A172 (cell line): ENCODE results near the gene RBMS3. TPM values are rescaled to one million over a fixed set of nuclear protein-coding genes. Genes with fewer than 3 reads are reported as not detected.
A peak's percentile ranks its signal among the peaks of the same experiment; 100 is the strongest.

Experiments
- DNase-seq: peaks from one replicate; pipeline ENCODE4 v3.0.0-alpha.2; 2015; ENCODE audit warnings: low spot score
- total RNA-seq: library from RNA; depleted of rRNA; stranded (reverse); fragments of >200 nt; shearing (Covaris generic); gene quantifications from 2 replicates; pipeline ENCODE4 v1.2.3, GENCODE V29; 2014

The RBMS3 gene
- total RNA-seq, 1 experiment from 2014 or later, result 14.9 TPM

DNA sequence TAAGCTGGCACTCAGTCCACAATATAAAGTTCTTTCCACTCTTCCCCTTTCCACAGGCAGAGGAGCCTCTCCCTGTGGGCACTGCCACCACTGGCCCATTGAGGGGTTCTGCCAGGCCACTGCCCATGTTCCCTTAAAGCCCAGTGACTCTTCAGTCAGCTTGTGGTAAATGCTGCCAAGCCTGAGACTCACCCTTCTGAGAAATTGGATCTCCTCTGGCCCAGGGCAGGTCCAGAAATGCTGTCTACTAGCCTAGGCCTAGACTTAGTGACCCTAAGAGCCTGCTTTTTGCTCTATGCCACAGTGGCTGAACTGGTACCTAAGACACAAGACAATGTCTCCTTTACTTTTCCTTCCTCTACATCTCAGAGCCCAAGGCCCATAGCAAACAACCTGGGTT, 295.8 kb downstream of the RBMS3 start:
- DNase-seq, result no peak

DNA sequence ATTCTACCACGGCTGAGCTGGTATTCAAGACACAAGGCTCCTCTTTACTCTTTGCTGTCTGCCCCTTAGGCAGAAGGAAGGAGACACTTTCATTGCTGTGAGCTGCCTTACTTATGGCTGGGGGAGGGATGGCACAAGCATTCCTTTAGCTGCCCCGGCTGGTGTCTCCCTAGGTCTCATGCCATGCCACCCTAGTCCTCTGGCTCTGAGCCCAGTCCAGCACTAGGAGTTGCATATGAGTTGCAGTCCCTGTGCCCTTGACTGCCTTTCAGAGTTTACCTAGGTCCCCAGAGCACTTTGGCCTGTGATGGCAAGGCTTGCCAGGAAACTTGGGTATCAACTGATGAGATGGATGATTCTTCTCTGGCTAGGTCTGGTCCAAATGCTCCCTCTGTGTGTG, 296.4 kb downstream of the RBMS3 start:
- DNase-seq, result no peak

DNA sequence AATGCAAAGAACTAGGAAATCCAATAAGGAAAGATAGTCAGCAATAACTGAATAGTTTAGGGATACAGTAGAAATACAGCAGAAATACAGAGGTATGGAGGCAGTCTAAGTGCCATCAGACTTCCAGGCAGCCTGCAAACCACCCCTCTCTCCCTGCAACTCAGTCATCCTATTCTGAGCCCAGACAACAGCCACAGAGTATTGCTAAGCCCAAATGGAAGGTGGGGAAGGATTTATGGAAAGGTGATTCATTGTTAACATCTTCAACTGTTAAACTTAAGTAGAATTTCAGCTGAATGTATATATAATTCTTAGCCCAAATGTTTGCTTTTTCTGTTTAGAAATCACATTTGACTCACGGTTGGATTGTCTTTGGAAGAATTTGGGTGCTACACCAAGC, 300.4 kb downstream of the RBMS3 start:
- DNase-seq, result no peak

DNA sequence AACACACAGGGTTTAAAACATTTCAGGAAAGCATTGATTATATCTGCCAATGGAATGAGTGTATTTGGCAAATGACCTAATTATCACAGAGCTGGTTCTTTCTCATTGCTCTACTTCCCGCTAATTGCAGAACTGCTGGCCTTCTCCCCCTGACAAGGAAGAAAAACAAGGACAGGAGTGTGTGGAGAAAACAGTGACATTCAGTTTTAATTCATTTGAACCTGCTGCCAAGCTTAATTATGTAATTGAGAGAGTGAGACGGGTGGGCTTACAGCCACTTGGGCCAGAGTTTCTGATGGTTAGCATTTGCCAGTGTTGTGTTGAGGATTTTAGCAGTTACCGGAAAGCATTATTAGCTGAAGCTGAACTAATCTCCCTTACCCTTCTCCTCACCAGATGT, 301.4 kb downstream of the RBMS3 start:
- no peak for DNase-seq

DNA sequence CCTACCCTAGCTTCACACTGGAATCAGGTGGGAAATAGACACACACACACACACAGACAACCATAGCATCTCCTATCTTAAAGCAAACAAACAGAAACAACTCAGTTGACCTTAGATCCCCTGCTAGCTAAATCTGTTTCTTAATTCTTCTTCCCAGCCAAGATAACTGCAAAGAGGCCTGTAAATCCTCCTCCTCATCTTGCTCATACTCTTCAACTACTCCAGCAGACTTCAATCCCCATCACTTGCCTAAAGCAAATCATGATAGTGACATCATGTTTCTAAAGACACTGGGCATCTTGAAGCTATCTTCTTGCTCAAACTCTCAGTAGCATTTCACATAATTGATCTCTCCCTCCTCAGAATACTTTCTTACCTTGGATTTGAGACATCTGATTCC, 303.0 kb downstream of the RBMS3 start:
- no peak for DNase-seq

DNA sequence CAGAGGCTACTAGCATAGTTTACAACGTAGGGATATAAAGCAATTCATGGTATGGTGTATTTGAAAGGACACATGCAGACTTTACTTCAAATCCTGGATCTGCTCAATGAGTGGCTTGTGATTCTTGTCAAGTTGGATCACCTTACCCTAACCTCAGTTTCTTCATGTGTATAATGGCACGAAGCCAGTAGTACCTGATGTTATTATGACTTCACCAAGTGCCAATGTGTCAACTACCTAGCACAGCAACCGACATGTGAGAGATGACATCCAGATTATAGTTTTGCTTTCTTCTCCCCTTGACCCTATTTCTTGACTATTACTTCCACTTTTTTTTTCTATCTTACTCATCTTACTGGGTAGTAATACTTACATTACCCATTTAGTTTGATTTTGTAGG, 304.5 kb downstream of the RBMS3 start:
- no peak for DNase-seq

DNA sequence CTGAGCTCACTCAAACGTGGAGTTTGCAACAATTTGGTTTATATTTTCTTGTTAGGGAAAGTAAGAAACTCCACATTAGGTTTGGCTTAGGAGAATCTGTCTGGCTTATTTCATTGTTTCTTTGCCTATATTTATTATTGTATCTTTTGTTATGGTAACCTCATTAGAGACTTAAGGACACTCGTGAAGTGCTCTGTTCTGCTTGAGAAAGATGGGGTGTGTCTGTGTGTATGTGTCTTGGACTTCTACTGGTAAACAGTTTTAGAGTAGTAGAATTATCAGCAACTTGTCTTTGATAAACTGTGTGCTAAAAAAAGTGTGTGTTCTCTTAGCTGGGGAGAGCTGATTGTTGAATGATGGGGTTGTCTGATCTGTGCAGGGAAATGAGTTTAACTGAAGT, 306.5 kb downstream of the RBMS3 start:
- no peak for DNase-seq

DNA sequence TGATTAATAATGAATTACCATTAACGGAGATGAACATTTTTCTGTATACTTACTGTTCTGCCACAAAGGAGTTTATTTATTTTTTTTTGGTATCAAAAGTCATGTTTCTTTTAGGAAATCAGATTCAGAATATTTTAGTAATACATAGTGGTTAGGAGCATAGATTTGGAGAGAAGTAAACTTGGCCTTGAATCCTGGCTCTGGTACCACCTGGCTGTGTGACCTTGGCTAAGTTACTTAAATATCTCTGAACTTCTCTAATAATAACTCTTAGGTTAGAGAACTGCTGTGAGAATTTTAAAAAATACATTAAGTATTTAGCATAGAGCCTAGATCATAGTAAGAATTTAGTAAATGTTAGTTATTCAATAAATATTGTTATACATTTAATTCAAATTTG, 309.1 kb downstream of the RBMS3 start:
- no peak for DNase-seq

DNA sequence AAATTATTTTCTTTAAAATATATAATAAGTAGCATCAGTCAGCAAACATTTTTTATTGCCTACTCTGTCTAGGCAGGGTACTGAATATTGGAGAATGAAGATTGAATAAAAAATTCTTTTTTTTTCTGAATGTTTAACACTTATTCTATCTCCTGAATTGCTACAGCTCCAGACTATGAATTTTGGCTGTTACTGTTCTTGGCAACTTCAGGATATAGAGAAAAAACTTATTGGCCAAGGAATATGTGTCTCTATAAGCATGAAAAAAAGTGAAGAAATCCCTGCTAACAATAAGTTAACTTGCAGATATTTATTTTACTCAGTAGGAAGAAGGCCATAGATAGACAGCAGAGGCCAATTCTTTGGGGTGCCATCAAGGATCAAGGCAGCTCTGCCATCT, 309.6 kb downstream of the RBMS3 start:
- DNase-seq, result no peak

DNA sequence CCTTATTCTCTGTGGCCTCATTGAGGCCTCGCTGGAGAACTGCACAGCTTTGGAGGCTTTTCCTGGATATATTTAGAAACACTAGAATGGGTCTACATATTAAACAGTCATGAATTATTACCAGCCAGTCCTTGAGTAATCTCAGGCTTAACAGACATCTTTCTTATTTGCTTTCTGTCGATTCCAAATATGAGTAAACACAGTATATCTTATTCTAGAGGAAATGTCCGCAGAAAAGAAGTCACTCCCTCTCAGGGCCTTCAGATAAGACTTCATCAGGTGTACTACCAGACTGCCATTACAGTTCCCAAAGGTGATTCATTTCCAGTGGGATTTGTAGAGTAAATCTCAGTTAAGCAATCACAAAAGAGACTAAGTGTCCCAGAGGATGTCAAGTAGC, 310.7 kb downstream of the RBMS3 start:
- DNase-seq, result no peak

DNA sequence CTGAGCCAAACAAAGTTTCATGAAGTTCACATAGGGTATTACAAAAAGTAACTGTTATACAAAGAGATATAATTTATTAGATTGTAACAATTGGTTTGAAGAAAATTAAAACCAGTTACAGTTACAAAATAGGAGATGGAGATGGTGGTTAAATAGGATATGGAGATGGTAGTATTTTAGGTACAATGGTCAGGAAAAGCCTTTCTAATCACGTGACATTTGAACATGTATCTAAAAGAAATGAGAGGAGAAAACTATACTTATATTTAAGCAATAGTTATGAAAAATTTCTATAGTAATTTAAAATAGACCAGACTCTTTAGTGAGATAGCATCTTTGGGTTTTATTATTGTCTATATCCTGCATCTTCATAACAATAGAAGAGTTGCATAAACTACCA, 312.9 kb downstream of the RBMS3 start:
- no peak for DNase-seq

DNA sequence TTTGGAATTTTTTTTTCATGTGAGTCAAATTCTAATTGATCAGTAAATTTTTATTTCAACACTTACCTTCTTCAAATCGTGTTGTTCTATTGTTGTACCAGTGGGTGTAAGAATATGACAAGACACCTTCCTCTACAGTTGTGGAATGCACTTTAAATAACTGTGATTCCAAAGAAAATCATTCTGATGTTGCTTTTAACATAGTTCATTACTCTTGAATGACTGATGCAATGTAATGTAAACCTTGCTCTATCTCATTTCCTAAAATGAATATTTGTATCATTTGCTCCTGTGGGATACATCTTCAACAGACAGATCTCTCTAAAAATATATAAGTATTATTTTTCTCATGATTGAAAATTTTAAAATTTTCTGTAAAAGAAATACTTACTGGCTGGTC, 313.4 kb downstream of the RBMS3 start:
- DNase-seq, result no peak

DNA sequence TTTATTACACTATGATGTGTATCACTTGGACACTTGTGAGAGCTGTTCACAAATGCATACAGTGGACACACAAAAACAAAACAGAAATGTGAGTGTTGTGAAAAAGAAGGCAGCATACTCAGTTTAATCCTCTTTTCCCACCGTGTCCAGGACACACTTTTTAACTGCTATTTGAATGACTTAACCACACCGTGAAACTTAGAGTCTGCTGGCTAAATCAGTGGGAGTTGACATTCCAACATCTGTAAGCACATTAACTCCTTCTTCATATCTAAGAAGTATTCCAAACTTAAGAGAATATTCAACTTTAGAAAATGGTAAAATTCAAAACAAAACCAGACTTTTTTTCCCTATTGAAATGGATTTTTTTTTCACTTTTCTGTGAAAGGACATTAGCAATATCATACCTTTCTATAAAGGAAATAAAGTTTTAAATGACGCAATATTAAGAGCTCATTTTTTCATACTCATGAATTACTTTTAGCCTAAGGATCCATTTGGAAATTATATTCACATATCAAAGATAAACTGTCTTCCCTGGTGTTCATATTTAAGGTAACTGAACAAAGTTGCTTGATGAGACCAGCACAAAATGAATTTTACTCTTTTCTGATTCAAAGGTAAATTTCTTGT, 316.6 kb downstream of the RBMS3 start:
- no peak for DNase-seq

DNA sequence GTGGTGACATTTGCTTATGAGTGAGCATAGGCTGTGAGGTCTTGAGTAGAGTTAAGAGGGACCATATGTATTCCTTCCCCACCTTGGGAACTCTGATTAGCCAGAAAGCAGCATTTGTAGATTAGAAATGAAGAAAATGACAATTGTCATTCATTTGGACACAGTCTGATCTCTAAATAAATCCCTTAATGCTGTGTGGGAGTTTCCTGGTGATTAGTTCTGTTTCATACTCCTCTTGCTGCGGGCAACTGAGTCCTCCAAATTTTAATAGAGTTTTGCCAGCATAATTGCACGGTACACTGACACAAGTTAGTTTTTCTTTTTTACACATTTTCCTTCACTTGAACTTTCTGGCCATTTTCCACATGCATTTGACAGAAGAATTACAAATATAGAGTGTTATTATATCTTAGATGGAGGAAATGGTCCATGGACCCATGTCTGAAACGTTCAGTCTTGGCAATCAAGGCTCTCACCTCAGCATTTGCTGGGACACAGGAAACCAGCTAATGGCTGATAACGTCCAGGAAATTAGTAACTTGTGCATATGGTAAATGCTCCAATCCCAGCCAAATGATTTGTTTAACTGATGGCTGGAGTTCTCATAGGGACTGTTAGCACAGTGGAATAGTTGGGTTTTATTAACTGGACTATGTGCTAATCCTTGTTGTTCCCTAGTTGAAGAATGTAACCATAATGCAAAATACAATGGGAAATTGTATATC, 321.2 kb downstream of the RBMS3 start:
- no peak for DNase-seq

DNA sequence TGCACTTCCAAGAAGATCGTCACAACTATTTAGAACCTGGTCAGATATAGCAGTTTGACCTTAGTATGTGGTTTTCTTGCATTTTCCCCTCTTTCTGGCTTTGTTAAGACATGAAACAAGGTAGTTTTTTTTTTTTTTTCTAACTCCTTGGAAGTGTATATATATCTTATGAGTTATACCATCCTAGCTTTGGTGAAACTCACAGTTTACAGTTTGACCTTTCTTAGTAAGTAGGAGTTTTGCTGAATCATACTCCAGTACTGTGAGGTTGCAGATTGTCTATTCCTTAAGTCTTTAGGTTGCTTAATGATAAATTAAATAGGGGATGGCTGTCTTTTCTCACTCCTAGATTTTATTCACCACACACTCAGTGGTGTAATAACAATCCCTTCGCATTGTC, 325.0 kb downstream of the RBMS3 start:
- peak; percentile 31 for DNase-seq

DNA sequence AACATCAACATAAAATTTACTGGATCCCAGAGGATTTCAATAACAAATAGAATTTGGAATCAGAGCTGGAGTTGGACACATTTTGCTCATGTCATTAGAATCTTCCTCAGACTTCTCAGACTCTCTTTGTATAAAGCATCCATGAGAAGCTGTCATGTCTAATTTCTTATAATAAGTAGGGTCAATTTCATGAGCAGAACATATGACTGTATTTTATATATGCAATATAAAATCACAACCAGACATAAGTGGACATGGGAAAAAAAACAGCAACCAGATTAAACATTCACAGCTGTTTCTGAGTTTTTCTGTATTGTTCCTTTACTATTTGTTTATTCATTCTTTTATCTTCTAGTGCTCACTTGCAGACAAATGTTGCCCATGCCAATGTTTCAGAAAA, 325.5 kb downstream of the RBMS3 start:
- DNase-seq, result no peak

DNA sequence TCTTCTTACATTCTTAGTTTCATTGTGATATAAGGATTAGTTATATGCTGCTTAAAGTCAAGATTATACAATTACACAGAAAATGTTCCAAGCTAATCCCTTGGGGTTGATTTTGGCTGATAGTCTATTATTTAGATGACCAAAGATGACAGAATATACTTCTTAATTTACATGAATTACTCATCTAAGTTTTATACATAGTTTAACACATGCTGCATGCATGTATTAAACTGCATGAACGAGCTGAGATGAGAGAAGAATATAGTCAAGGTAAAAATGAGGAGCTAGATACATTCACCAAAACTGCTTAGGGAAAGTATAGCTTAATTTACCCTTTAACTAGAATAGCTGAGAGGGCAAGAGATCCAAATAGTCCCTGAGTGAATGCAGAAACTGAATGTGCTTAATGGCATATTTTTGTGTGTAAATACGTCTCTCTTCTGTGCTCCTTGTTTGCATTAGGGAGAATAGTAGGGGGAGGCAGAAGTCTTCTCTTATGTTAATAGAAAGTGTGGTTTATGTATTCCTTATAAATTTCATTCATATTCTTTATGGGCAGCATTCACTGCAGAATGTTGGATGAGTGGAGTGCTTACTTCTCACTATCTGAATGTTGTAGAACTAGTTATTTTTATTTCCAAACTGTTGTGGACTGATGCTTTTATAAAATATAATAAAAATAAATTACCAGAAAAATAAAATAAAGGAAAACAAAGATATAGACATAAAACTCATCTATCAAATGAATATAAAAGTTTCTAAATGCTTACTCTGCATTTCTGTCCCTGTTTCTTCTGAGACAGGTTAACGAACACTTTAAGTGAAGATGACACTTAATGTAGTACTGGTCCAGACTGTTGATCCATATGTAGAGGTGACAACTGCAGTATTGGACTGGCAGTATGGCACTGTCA, 327.8 kb downstream of the RBMS3 start:
- DNase-seq, result no peak

DNA sequence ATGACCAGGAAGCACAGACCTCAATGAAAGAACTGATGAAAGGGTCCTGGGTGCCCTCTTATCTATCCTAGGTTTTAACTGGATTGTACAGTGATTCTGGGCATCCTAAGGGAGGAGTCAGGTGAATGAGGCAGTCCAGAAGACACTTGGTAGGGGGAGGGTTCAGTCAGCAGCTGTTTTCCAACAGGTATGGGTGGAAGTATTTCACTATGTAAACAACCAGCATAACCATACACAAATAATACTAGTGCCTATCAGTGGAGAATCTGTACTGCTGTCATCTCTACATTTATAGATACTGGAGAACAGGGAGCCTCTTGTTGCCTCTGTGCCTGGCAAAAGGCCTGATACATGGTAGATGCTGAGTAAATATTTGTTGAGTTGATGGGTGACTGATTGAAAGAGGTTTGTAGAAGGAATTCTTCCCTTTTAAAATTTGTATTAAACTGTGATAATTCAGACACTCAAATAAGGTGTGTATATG, 328.5 kb downstream of the RBMS3 start:
- no peak for DNase-seq

DNA sequence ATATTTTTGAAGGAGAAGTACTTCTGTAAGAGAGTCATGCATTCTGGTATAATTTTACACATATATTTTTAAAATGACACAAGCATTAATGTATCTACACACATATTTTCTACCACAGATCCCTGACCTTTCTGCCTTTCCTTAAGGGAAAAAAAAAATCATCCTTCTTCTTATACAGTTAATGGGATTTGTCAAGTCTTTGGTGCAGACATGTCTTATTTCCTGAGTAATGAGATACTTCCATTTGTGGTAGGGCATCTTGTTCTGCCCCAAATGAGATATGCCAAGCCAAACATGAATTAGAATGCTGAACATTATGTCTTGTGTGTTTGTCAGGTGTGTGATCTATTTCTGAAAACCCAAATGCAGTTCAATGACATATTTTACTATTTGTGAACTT, 329.9 kb downstream of the RBMS3 start:
- no peak for DNase-seq

DNA sequence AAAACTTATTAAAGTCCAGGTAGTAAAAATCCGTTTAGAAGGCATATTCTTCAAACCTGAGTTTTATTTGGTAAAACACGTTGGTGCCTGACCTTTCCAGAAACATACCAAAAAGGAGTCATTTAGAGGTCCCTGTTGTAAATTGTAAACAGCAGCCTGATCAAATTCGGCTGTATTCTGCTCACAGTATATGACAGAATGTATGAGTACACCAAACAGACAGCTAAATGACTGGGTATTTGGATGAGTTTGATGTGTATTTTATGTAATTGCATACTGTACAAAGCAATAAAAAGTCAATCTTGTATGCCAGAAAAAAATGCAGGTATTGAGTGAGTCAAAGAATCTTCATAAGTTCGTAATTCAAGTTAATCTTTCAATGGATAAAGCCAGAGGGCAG, 330.4 kb downstream of the RBMS3 start:
- DNase-seq, result no peak

DNA sequence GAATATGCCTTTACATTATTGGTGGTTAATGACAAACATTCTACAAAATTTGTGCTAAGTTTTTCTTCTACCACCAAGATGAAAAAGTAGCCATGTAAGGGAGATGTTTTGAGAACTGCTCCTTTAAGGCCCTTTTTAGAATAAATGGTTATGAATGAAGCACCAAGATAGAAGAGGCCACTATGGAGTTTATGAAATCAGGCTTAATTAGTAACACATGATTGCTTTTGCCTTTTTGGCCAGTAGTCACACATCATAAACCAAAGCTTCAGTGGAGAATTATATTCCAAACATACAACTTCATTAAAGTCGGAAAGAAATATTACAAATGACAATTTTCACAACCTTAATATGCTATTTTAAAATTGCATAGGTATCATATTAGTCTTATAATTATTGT, 331.7 kb downstream of the RBMS3 start:
- no peak for DNase-seq

DNA sequence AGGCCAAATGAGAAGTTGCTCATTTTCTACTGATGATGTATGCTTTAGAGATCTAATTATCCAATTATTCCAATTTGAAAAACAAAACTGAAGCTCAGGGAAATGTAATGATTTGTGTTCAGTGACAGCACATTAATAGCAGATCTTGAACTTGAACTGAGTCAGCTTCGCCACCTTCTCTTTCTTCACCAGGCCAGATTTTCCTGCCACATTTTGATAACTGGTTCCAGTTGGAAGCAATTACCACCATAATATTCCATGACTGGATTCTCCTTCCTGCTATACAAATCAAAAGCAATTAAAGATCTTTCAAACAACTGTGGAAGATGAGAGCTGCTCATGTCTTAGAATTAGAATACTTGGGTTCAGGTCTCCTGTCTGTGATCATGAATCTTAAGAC, 334.1 kb downstream of the RBMS3 start:
- DNase-seq, result no peak
